NT2/D1 (cell line): ENCODE data around the gene RILP.

Source experiments
- DNase-seq: peaks from one replicate; pipeline ENCODE4 v3.0.0-alpha.2; 2011; ENCODE audit warnings: low read depth, low spot score
- H3K27me3 ChIP-seq: 2 replicates; pipeline ENCODE4 v1.6.0; 2011; ENCODE audit warnings: mild to moderate bottlenecking; ENCODE audit not compliant: insufficient read length, insufficient read depth
- H3K36me3 ChIP-seq: 2 replicates; pipeline ENCODE4 v1.6.1; 2011; ENCODE audit warnings: mild to moderate bottlenecking, low read length, mixed read lengths; ENCODE audit not compliant: insufficient read depth, insufficient read length
- H3K4me1 ChIP-seq: 2 replicates; pipeline ENCODE4 v1.5.1; 2011; ENCODE audit not compliant: insufficient read depth, insufficient read length
- H3K4me3 ChIP-seq: 2 replicates; pipeline ENCODE4 v1.5.1; 2011; ENCODE audit warnings: low read depth; ENCODE audit not compliant: insufficient read length
- H3K9ac ChIP-seq: 2 replicates; pipeline ENCODE4 v1.6.0; 2011; ENCODE audit warnings: low read depth; ENCODE audit not compliant: insufficient read length
- H3K9me3 ChIP-seq: 2 replicates; pipeline ENCODE4 v1.5.1; 2011; ENCODE audit warnings: mild to moderate bottlenecking, low read length; ENCODE audit not compliant: insufficient read depth
- SUZ12 ChIP-seq: IDR thresholded peaks from 2 replicates; pipeline ENCODE4 v1.6.1; 2011; ENCODE audit not compliant: insufficient read length, insufficient read depth; ENCODE audit errors: extremely low read depth
- YY1 ChIP-seq: IDR thresholded peaks from 2 replicates; pipeline ENCODE4 v1.6.1; 2011; ENCODE audit not compliant: insufficient read length, insufficient read depth
- ZNF274 ChIP-seq: IDR thresholded peaks from 2 replicates; pipeline ENCODE4 v1.6.1; 2011; ENCODE audit warnings: mild to moderate bottlenecking, low read depth, low read length

Gene RILP

DNA sequence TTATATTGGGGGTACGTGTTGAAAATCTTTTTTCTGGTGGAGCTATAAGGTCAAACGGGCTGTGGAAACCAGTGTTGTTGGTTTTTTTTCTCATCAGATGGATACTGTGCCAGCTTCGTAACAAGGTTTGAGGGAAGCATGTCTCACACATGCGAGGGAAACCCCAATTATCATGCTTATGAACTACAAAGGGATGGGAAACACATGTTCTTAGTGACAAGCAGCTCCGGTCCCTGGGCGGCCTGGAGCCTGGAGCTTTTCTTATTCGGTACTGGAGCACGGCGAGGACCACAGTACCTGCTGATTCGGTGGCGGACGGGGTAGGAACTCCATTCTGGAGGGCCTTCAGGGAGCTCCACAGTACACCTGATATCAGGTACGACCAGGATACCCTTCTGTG is 33.6 kb downstream of the RILP start:
- Histone ChIP-seq H3K27me3 (no peaks in the 10 kb centered on the region), H3K4me3 (no peak overlapping the region), H3K36me3 (peaks cover 3% of the 10 kb centered on the region), H3K9me3 (no peaks in the 10 kb centered on the region), H3K4me1 (no peaks in the 10 kb centered on the region), H3K9ac (no peak overlapping the region)
- TF ChIP-seq YY1: no peak
- no peak for TF ChIP-seq ZNF274
- no peak for DNase-seq

DNA sequence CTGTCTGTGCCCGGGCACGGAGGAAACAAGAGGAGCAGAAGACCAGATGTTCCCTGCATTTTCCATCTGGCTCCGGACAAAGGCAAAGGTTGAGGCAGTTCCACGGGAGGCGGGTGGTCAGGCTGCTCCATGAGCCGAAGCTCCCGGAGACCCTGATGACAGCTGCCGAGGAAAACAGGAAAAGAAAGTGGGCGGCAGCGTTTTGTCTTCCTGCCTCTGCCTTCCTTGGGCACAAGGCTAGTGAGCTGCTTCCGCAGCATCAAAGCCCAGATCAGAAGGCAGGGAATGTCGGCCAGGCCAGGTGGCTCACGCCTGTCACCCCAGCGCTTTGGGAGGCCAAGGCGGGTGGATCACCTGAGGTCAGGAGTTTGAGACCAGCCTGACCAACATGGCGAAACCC is 37.3 kb downstream of the RILP start:
- Histone ChIP-seq H3K27me3 (no peaks in the 10 kb centered on the region), H3K4me3 (no peak overlapping the region), H3K4me1 (no peaks in the 10 kb centered on the region), H3K36me3 (peaks cover 3% of the 10 kb centered on the region), H3K9me3 (no peaks in the 10 kb centered on the region), H3K9ac (no peak overlapping the region)
- TF ChIP-seq SUZ12 (no peak), ZNF274 (no peak), YY1 (no peak)
- no peak for DNase-seq

DNA sequence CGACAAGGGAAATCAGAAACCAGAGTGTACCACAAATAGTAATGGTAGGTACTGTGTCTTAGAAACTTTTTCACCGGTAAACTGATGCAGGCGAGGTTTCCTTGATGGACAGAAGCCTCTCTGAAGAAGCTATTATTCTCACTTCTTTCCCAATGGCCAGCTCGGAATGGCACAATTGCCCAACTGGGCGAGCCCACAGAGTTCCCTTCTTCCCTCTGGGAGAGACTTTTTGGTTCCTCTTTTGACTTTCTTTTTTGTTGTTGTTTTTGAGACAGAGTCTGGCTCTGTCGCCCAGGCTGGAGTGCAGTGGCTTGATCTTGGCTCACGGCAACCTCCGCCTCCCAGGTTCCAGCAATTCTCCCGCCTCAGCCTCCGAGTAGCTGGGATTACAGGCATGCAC is 38.0 kb downstream of the RILP start:
- TF ChIP-seq ZNF274 (no peak), SUZ12 (no peak), YY1 (no peak)
- no peak for DNase-seq

DNA sequence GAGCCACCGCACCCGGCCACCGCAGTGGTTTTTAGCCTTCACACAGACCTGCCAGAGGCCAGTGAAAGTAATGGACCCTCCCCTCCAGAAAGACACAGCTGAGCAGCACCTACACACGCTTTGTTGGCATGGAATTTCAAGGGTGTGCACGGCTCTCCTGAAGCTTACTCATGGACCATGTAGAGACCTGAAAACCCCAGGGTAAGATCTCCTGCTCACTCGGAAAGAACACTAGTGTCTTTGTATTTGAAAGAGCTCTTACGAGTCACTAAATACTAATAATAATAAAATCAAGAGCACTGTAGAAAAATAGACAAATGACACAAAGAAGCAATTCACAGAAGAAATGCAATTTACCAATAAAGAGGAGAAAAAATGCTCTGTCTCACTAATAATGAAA is 41.0 kb downstream of the RILP start:
- DNase-seq: no peak
- TF ChIP-seq ZNF274 (no peak), YY1 (no peak), SUZ12 (no peak)
- H3K9ac ChIP-seq: no peak overlapping the region
- H3K27me3 ChIP-seq: no peaks in the 10 kb centered on the region
- H3K36me3 ChIP-seq: no peaks in the 10 kb centered on the region
- no peak overlapping the region for H3K4me3 ChIP-seq
- no peaks in the 10 kb centered on the region for H3K9me3 ChIP-seq
- peaks cover 4% of the 10 kb centered on the region for H3K4me1 ChIP-seq

More for the DNA sequence above, 38.0 kb downstream of the RILP start:
- H3K36me3 ChIP-seq: peaks cover 3% of the 10 kb centered on the region
- no peak overlapping the region for H3K4me3 ChIP-seq
- H3K9me3 ChIP-seq: no peaks in the 10 kb centered on the region
- H3K27me3 ChIP-seq: no peaks in the 10 kb centered on the region
- no peak overlapping the region for H3K9ac ChIP-seq
- H3K4me1 ChIP-seq: no peaks in the 10 kb centered on the region

DNA sequence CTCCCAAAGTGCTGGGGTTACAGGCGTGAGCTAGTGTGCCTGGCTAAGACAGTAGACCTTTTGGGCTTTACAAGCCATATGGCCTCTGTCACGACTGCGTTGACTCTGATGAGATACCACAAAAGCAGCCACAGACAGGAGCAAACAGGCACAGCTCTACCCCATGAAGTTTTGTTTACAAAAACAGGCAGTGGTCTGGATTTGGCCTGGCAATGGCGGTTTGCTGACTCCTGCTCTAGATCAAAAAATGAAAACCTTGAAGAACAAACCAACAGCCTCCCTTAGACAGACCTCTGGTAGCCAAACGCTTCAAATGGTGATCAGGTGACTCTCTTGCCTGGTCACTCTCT is 41.7 kb downstream of the RILP start:
- no peak for TF ChIP-seq SUZ12
- TF ChIP-seq YY1: no peak
- no peak for TF ChIP-seq ZNF274
- H3K9ac ChIP-seq: no peak overlapping the region

DNA sequence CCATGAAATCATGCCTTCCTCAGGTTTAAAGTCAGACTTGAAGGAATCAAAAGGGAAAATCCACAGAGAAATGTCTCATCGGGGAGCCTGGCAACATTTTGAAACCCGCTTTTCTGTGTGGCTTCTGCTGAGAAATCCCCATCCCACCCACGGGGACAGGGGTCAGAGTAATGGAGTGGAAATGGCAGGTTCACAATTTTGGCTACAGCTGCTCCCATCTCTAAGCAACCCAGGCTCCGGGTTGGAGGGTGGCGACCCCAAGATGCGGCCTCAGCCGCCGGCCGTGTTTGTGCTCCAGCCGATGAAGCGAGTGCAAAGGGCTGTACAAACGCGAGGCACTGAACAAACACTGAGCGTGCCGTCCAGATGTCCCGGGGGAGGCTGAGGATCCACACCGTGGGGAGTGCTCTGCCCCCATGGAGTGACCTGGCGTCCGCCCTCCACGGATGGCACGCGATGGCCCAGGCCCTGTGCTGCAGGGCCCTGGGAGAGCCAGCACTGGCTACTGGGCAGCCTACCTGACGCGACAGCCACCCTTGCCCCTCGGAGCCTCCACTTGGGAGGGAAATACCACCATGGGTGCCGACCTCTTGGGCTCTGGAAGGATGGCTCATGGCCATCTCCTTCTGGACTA is 43.2 kb downstream of the RILP start:
- Histone ChIP-seq H3K9ac (no peak overlapping the region), H3K4me3 (no peak overlapping the region), H3K36me3 (no peaks in the 10 kb centered on the region), H3K9me3 (peaks cover 6% of the 10 kb centered on the region), H3K27me3 (no peaks in the 10 kb centered on the region), H3K4me1 (peaks cover 4% of the 10 kb centered on the region)
- TF ChIP-seq SUZ12: no peak
- no peak for TF ChIP-seq YY1
- TF ChIP-seq ZNF274: no peak
- no peak for DNase-seq

More for the DNA sequence above, 41.7 kb downstream of the RILP start:
- Histone ChIP-seq H3K9me3 (no peaks in the 10 kb centered on the region), H3K36me3 (no peaks in the 10 kb centered on the region), H3K27me3 (no peaks in the 10 kb centered on the region), H3K4me3 (no peak overlapping the region), H3K4me1 (peaks cover 4% of the 10 kb centered on the region)
- DNase-seq: no peak

DNA sequence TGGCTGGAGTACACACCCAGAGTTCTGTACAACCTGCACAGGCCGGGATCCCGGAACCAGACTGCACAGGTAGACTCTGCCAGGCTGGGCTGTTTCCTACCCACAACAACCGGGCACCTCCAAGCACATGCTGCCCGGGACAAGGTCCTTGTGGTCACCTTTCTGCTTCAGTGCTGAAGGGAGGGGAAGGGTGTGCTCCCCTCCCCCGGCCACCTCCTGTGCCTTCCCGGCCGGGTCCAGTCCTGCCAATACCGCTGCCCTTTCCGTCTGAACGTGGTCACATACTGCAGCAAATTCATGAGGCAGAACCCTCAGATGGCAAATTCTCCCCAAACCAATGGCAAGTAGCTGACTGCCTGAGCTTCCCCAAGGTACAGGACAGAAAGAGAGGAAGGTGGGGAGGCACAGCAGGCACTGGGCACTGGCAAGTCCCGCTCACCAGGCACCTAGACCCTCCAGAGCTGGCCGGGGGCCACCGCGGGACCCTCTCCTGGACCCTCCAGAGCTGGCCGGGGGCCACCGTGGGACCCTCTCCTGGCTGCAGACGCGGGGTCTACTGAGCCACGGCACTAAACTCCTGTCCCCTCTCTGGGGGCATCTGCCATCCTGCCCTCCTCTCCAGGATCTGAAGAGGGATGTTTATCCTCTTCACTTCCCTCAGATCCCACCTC is 43.9 kb downstream of the RILP start:
- Histone ChIP-seq H3K4me3 (no peak overlapping the region), H3K36me3 (no peaks in the 10 kb centered on the region), H3K4me1 (peaks cover 4% of the 10 kb centered on the region), H3K9ac (no peak overlapping the region), H3K9me3 (peaks cover 10% of the 10 kb centered on the region), H3K27me3 (no peaks in the 10 kb centered on the region)
- TF ChIP-seq ZNF274 (no peak), YY1 (no peak)
- no peak for DNase-seq
